GM18507 (cell line): Measurements from ENCODE around the gene RPL37.

ENCODE experiments used
- DNase-seq: peaks from one replicate; pipeline ENCODE4 v3.0.0; 2011; ENCODE audit warnings: low read depth; ENCODE audit not compliant: insufficient read length; ENCODE audit errors: extremely low spot score
- FAIRE-seq: peaks from 2 replicates; lab custom pipeline; 2011; peaks lifted over from hg19 to GRCh38; lab: Jason Lieb, UNC

RPL37 gene

DNA sequence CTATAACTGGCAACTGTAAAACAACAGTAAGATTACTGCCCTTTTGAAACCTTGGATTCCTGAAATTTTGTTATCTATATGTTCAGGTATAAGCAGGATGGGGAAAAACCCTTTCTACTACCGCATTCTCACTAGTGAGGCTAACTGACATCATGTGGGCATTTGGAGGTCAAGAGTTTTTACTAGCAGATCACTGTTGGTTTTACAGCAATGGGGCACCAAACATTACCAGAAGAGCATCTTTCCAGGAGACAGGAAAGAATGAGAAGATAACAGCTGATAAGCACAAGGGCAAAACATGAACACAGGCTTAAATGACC lies 58.4 kb downstream of the RPL37 start:
- DNase-seq (no peak), FAIRE-seq (no peak)

DNA sequence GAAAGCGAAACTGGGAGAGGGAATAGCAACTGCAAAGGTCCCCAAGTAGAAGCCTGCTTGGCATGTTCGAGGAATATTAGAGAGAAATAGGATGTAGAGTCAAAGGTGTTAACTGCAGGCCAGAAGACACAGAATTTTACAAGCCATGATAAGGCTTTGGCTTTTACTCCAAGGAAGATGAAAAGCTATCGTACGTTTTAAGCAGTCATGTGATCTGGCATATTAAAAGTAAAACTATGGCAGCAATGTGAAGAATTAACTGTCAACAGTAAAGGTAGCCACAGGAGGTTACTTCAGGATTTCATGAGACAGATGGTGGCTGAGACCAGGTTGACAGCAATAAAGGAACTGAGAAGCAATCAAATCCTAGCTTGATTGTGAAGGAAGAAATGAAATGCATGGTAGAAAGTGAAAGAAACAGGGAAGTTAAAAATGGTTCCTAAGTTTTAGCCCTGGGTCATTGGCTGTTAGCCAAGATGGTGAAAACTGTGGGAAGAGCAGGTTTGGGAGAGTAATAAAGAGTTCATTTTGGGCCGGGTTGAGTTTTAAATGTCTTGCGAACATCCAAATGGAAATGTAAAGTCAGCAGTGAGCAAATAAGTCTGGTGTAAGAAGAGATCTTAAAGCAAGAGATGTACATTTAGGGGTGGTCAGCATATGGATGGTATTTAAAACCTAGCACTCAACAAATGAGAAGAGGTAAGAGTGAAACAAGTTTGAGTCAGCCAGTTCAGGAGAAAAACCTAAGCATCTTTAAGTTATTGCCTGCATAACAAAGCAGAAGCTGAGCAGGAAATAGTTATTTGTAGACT lies 59.0 kb downstream of the RPL37 start:
- FAIRE-seq: no peak
- no peak for DNase-seq
